T-helper 1 cell treated with Interleukin-12 subunit alpha and Interleukin-12 subunit beta and Interleukin-4 antibody, amounts not matched to agents 30 μg/mL and 1 μg/mL, for 36 hours (primary cell): ENCODE measurements around the gene GNAO1.

Experiments used
- H3K27ac Mint-ChIP-seq: one replicate; pipeline ENCODE4 v1.8.0; 2021; ENCODE audit warnings: mild to moderate bottlenecking, mixed read lengths
- H3K27me3 Mint-ChIP-seq: one replicate; pipeline ENCODE4 v1.8.0; 2021; ENCODE audit warnings: low read depth, mixed read lengths
- H3K36me3 Mint-ChIP-seq: one replicate; pipeline ENCODE4 v1.8.0; 2021; ENCODE audit warnings: low read depth, mixed read lengths
- H3K4me1 Mint-ChIP-seq: one replicate; pipeline ENCODE4 v1.8.0; 2021; ENCODE audit warnings: low read depth, mixed read lengths
- H3K4me3 Mint-ChIP-seq: one replicate; pipeline ENCODE4 v1.8.0; 2021; ENCODE audit warnings: mild to moderate bottlenecking, moderate library complexity, mixed read lengths
- H3K9me3 Mint-ChIP-seq: one replicate; pipeline ENCODE4 v1.8.0; 2021; ENCODE audit warnings: mixed read lengths

Gene GNAO1

GRCh38 chr16:56274369-56274768 is 83.1 kb downstream of the GNAO1 start:
- H3K4me3 Mint-ChIP-seq = no peak overlapping the region
- H3K27me3 Mint-ChIP-seq = peaks cover 42% of the 10 kb centered on the region
- no peak overlapping the region for H3K27ac Mint-ChIP-seq
- H3K36me3 Mint-ChIP-seq = no peaks in the 10 kb centered on the region
- H3K4me1 Mint-ChIP-seq = peaks cover 9% of the 10 kb centered on the region
- no peaks in the 10 kb centered on the region for H3K9me3 Mint-ChIP-seq

- Mint-ChIP-seq H3K4me3 (no peak overlapping the region), H3K27me3 (peaks cover 37% of the 10 kb centered on the region), H3K27ac (no peak overlapping the region), H3K36me3 (no peaks in the 10 kb centered on the region), H3K4me1 (peaks cover 16% of the 10 kb centered on the region), H3K9me3 (no peaks in the 10 kb centered on the region)
Measured at GRCh38 chr16:56275076-56275475, 83.8 kb downstream of the GNAO1 start.

- Mint-ChIP-seq H3K4me1 (peaks cover 20% of the 10 kb centered on the region), H3K36me3 (no peaks in the 10 kb centered on the region), H3K4me3 (no peak overlapping the region), H3K27ac (no peak overlapping the region), H3K9me3 (no peaks in the 10 kb centered on the region), H3K27me3 (peaks cover 34% of the 10 kb centered on the region)
Measured at GRCh38 chr16:56275801-56276200, 84.5 kb downstream of the GNAO1 start.

- Mint-ChIP-seq H3K4me3 (no peak overlapping the region), H3K27me3 (peaks cover 34% of the 10 kb centered on the region), H3K27ac (no peak overlapping the region), H3K36me3 (no peaks in the 10 kb centered on the region), H3K4me1 (peaks cover 20% of the 10 kb centered on the region), H3K9me3 (no peaks in the 10 kb centered on the region)
Measured at GRCh38 chr16:56277075-56277474, 85.8 kb downstream of the GNAO1 start.

GRCh38 chr16:56278196-56278855 is 87.0 kb downstream of the GNAO1 start:
- Mint-ChIP-seq H3K4me3 (no peak overlapping the region), H3K4me1 (peaks cover 20% of the 10 kb centered on the region), H3K27me3 (peaks cover 29% of the 10 kb centered on the region), H3K9me3 (no peaks in the 10 kb centered on the region), H3K27ac (no peak overlapping the region), H3K36me3 (no peaks in the 10 kb centered on the region)

- Mint-ChIP-seq H3K27ac (peak overlapping the region; percentile 75), H3K27me3 (peaks cover 23% of the 10 kb centered on the region), H3K4me3 (peak overlapping the region; percentile 48), H3K4me1 (peaks cover 20% of the 10 kb centered on the region), H3K9me3 (no peaks in the 10 kb centered on the region), H3K36me3 (no peaks in the 10 kb centered on the region)
Measured at GRCh38 chr16:56279132-56279531, 87.8 kb downstream of the GNAO1 start.

- H3K9me3 Mint-ChIP-seq = no peaks in the 10 kb centered on the region
- peaks cover 20% of the 10 kb centered on the region for H3K4me1 Mint-ChIP-seq
- H3K27ac Mint-ChIP-seq = no peak overlapping the region
- peaks cover 15% of the 10 kb centered on the region for H3K27me3 Mint-ChIP-seq
- no peak overlapping the region for H3K4me3 Mint-ChIP-seq
- no peaks in the 10 kb centered on the region for H3K36me3 Mint-ChIP-seq
Measured at GRCh38 chr16:56279914-56280313, 88.6 kb downstream of the GNAO1 start.

- Mint-ChIP-seq H3K4me1 (peaks cover 20% of the 10 kb centered on the region), H3K36me3 (no peaks in the 10 kb centered on the region), H3K4me3 (no peak overlapping the region), H3K27me3 (peaks cover 2% of the 10 kb centered on the region), H3K9me3 (no peaks in the 10 kb centered on the region), H3K27ac (no peak overlapping the region)
Measured at GRCh38 chr16:56281249-56281805, 90.0 kb downstream of the GNAO1 start.

GRCh38 chr16:56282451-56282850 is 91.2 kb downstream of the GNAO1 start:
- no peaks in the 10 kb centered on the region for H3K27me3 Mint-ChIP-seq

GRCh38 chr16:56284521-56284920 is 93.2 kb downstream of the GNAO1 start:
- Mint-ChIP-seq H3K27me3 (no peaks in the 10 kb centered on the region), H3K4me3 (no peak overlapping the region), H3K4me1 (peaks cover 10% of the 10 kb centered on the region), H3K9me3 (no peaks in the 10 kb centered on the region), H3K36me3 (no peaks in the 10 kb centered on the region), H3K27ac (no peak overlapping the region)

More at GRCh38 chr16:56282451-56282850, 91.2 kb downstream of the GNAO1 start:
- Mint-ChIP-seq H3K9me3 (no peaks in the 10 kb centered on the region), H3K4me3 (no peak overlapping the region), H3K36me3 (no peaks in the 10 kb centered on the region), H3K27ac (no peak overlapping the region), H3K4me1 (peaks cover 20% of the 10 kb centered on the region)

GRCh38 chr16:56286809-56287208 is 95.5 kb downstream of the GNAO1 start:
- H3K4me3 Mint-ChIP-seq = no peak overlapping the region
- peaks cover 1% of the 10 kb centered on the region for H3K4me1 Mint-ChIP-seq
- H3K9me3 Mint-ChIP-seq = no peaks in the 10 kb centered on the region
- no peaks in the 10 kb centered on the region for H3K36me3 Mint-ChIP-seq
- H3K27me3 Mint-ChIP-seq = no peaks in the 10 kb centered on the region
- H3K27ac Mint-ChIP-seq = no peak overlapping the region

- H3K4me1 Mint-ChIP-seq = peaks cover 1% of the 10 kb centered on the region
Measured at GRCh38 chr16:56288019-56288418, 96.7 kb downstream of the GNAO1 start.

GRCh38 chr16:56289416-56289815 is 98.1 kb downstream of the GNAO1 start:
- Mint-ChIP-seq H3K27me3 (no peaks in the 10 kb centered on the region), H3K4me1 (peaks cover 1% of the 10 kb centered on the region), H3K27ac (no peak overlapping the region), H3K9me3 (no peaks in the 10 kb centered on the region), H3K36me3 (no peaks in the 10 kb centered on the region), H3K4me3 (no peak overlapping the region)

More at GRCh38 chr16:56288019-56288418, 96.7 kb downstream of the GNAO1 start:
- no peaks in the 10 kb centered on the region for H3K9me3 Mint-ChIP-seq
- H3K36me3 Mint-ChIP-seq = no peaks in the 10 kb centered on the region
- no peaks in the 10 kb centered on the region for H3K27me3 Mint-ChIP-seq
- H3K27ac Mint-ChIP-seq = no peak overlapping the region
- no peak overlapping the region for H3K4me3 Mint-ChIP-seq

GRCh38 chr16:56289862-56290261 is 98.6 kb downstream of the GNAO1 start:
- Mint-ChIP-seq H3K27me3 (no peaks in the 10 kb centered on the region), H3K27ac (no peak overlapping the region), H3K9me3 (no peaks in the 10 kb centered on the region), H3K4me3 (no peak overlapping the region), H3K4me1 (peaks cover 1% of the 10 kb centered on the region), H3K36me3 (no peaks in the 10 kb centered on the region)

GRCh38 chr16:56294014-56294413 is 102.7 kb downstream of the GNAO1 start:
- Mint-ChIP-seq H3K27me3 (peaks cover 8% of the 10 kb centered on the region), H3K36me3 (no peaks in the 10 kb centered on the region), H3K9me3 (no peaks in the 10 kb centered on the region), H3K27ac (no peak overlapping the region), H3K4me1 (peaks cover 1% of the 10 kb centered on the region), H3K4me3 (no peak overlapping the region)
